Measurements from ENCODE around the gene SLC35G2.

The SLC35G2 gene

GRCh38 chr3:136831461-136831860 is 12.5 kb downstream of the SLC35G2 start:
- Histone ChIP-seq H3K27ac (ENCODE audit: insufficient read depth in 1 of 2, low read depth in 1 of 2, low read length in 2 of 2, poor library complexity in 1 of 2, severe bottlenecking in 2 of 2) (no peak overlapping the region), H3K4me3 (ENCODE audit: control insufficient read depth in 1 of 7, extremely low read depth in 1 of 7, insufficient read depth in 4 of 7, low read depth in 2 of 7, low read length in 6 of 7) (no peak overlapping the region), H3K36me3 (ENCODE audit: control insufficient read depth in 4 of 4, insufficient read depth in 4 of 4, low read length in 3 of 4) (no peaks in the 10 kb centered on the region), H3K27me3 (replicated peaks in 2 of 5; ENCODE audit: control insufficient read depth in 4 of 5, insufficient read depth in 5 of 5, low read length in 4 of 5) (no peaks in the 10 kb centered on the region), H3K9me3 (ENCODE audit: control extremely low read depth in 1 of 5, control insufficient read depth in 4 of 5, insufficient read depth in 2 of 5, low read depth in 1 of 5, low read length in 4 of 5) (peaks cover 0 to under 1% (median 0%) of the 10 kb centered on the region in 5 experiments), H3K4me1 (ENCODE audit: control extremely low read depth in 1 of 4, control insufficient read depth in 4 of 4, insufficient read depth in 4 of 4, low read length in 3 of 4) (peaks cover 6 to 23% (median 14%) of the 10 kb centered on the region in 4 experiments)
- no CpG with 5 or more reads among the region's 1 CpG for whole genome bisulfite sequencing (ENCODE audit: insufficient coverage)
- DNase-seq, result no peak
- ChIA-PET POLR2A (no interaction called here), CTCF (interaction anchor here (0.7 to 1.4 kb wide), 3 partner anchors 8 to 79 kb away, joined by 3 to 4 read pairs (median 3); partner anchors contain the start of gene STAG1)

GRCh38 chr3:136835089-136835812 is 16.3 kb downstream of the SLC35G2 start:
- H3K27me3 ChIP-seq (replicated peaks in 2 of 5; ENCODE audit: control insufficient read depth in 4 of 5, insufficient read depth in 5 of 5, low read length in 4 of 5), result no peaks in the 10 kb centered on the region
- peaks cover 0 to 4% (median 0%) of the 10 kb centered on the region in 4 experiments for H3K36me3 ChIP-seq (ENCODE audit: control insufficient read depth in 4 of 4, insufficient read depth in 4 of 4, low read length in 3 of 4)
- ChIA-PET CTCF (interaction anchor here (1.2 kb wide), 1 partner anchor 16 kb away, joined by 3 read pairs; the partner anchor contains the start of gene SLC35G2), POLR2A (no interaction called here)
- H3K9me3 ChIP-seq (ENCODE audit: control extremely low read depth in 1 of 5, control insufficient read depth in 4 of 5, insufficient read depth in 2 of 5, low read depth in 1 of 5, low read length in 4 of 5), result no peaks in the 10 kb centered on the region
- H3K4me1 ChIP-seq (ENCODE audit: control extremely low read depth in 1 of 4, control insufficient read depth in 4 of 4, insufficient read depth in 4 of 4, low read length in 3 of 4), result peaks cover 18 to 56% (median 47%) of the 10 kb centered on the region in 4 experiments
- WGBS (ENCODE audit: insufficient coverage), result no CpG with 5 or more reads among the region's 1 CpG
- peak overlapping the region in 1 of 2 experiments; percentile 55 for H3K27ac ChIP-seq (ENCODE audit: insufficient read depth in 1 of 2, low read depth in 1 of 2, low read length in 2 of 2, poor library complexity in 1 of 2, severe bottlenecking in 2 of 2)
- peak in 2 of 3 donors; percentile 39 to 63 for DNase-seq
- peak overlapping the region in 1 of 7 experiments; percentile 7 for H3K4me3 ChIP-seq (ENCODE audit: control insufficient read depth in 1 of 7, extremely low read depth in 1 of 7, insufficient read depth in 4 of 7, low read depth in 2 of 7, low read length in 6 of 7)

GRCh38 chr3:136835813-136836510 is 17.0 kb downstream of the SLC35G2 start:
- CTCF ChIA-PET, result interaction anchor here (1.2 to 9.0 kb wide), 2 partner anchors 17 to 25 kb away, joined by 3 to 56 read pairs; partner anchors contain the start of genes NCK1 and SLC35G2

DNA sequence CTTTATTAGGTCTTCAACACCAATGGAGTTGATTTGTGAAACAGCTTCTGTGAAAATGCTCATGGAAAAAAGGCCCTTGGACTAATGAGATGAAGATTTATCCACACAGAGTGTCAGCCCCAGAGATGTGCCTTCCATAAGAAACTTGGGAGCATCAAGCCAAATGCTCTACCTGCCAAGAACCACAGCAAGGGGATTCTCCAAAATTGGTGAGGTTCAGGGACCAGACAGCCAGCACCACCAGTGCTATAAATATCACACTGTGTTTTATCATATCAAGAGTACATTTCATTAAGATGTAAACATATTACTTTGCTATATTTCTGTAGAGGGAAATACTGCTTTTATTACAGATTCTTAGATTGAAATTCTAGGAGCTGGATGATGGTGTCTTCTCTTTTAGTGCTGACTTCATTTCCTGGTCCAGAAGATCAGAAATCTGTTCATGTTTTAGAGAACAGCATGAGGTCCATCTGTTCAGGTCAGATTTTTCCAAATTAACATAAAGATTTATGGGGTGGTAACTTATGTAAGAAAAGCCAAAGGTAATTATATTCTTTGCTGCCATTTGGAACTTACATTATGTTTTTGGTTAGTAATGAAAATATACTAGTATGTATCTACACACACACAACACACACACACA is 17.7 kb downstream of the SLC35G2 start:
- POLR2A ChIA-PET, result no interaction called here

More at GRCh38 chr3:136835813-136836510, 17.0 kb downstream of the SLC35G2 start:
- no peaks in the 10 kb centered on the region for H3K27me3 ChIP-seq (replicated peaks in 2 of 5; ENCODE audit: control insufficient read depth in 4 of 5, insufficient read depth in 5 of 5, low read length in 4 of 5)
- H3K4me3 ChIP-seq (ENCODE audit: control insufficient read depth in 1 of 7, extremely low read depth in 1 of 7, insufficient read depth in 4 of 7, low read depth in 2 of 7, low read length in 6 of 7), result no peak overlapping the region
- H3K36me3 ChIP-seq (ENCODE audit: control insufficient read depth in 4 of 4, insufficient read depth in 4 of 4, low read length in 3 of 4), result peaks cover 0 to 5% (median 0%) of the 10 kb centered on the region in 4 experiments
- H3K9me3 ChIP-seq (ENCODE audit: control extremely low read depth in 1 of 5, control insufficient read depth in 4 of 5, insufficient read depth in 2 of 5, low read depth in 1 of 5, low read length in 4 of 5), result no peaks in the 10 kb centered on the region
- 22% methylated on average over 1 of the region's 3 CpGs for whole genome bisulfite sequencing (ENCODE audit: insufficient coverage)
- H3K27ac ChIP-seq (ENCODE audit: insufficient read depth in 1 of 2, low read depth in 1 of 2, low read length in 2 of 2, poor library complexity in 1 of 2, severe bottlenecking in 2 of 2), result peak overlapping the region in 1 of 2 experiments; percentile 55
- no peak for DNase-seq
- H3K4me1 ChIP-seq (ENCODE audit: control extremely low read depth in 1 of 4, control insufficient read depth in 4 of 4, insufficient read depth in 4 of 4, low read length in 3 of 4), result peaks cover 20 to 60% (median 50%) of the 10 kb centered on the region in 4 experiments
- POLR2A ChIA-PET, result no interaction called here

GRCh38 chr3:136838641-136839555 is 20.0 kb downstream of the SLC35G2 start:
- Histone ChIP-seq H3K36me3 (ENCODE audit: control insufficient read depth in 4 of 4, insufficient read depth in 4 of 4, low read length in 3 of 4) (peaks cover 0 to 16% (median under 1%) of the 10 kb centered on the region in 4 experiments), H3K27me3 (replicated peaks in 2 of 5; ENCODE audit: control insufficient read depth in 4 of 5, insufficient read depth in 5 of 5, low read length in 4 of 5) (no peaks in the 10 kb centered on the region), H3K27ac (ENCODE audit: insufficient read depth in 1 of 2, low read depth in 1 of 2, low read length in 2 of 2, poor library complexity in 1 of 2, severe bottlenecking in 2 of 2) (peak overlapping the region; percentile 62 to 83), H3K4me3 (ENCODE audit: control insufficient read depth in 1 of 7, extremely low read depth in 1 of 7, insufficient read depth in 4 of 7, low read depth in 2 of 7, low read length in 6 of 7) (peak overlapping the region in 3 of 7 experiments; percentile 16 to 40 (median 28)), H3K9me3 (ENCODE audit: control extremely low read depth in 1 of 5, control insufficient read depth in 4 of 5, insufficient read depth in 2 of 5, low read depth in 1 of 5, low read length in 4 of 5) (no peaks in the 10 kb centered on the region), H3K4me1 (ENCODE audit: control extremely low read depth in 1 of 4, control insufficient read depth in 4 of 4, insufficient read depth in 4 of 4, low read length in 3 of 4) (peaks cover 20 to 63% (median 50%) of the 10 kb centered on the region in 4 experiments)
- ChIA-PET POLR2A (interaction anchor here (0.7 to 1.8 kb wide), 6 partner anchors 10 to 87 kb away, joined by 3 to 10 read pairs (median 8); partner anchors contain the start of genes NCK1 and STAG1), CTCF (interaction anchor here (0.6 to 9.0 kb wide), 10 partner anchors 7 to 829 kb away, joined by 3 to 56 read pairs (median 4); partner anchors contain the start of gene NCK1)
- WGBS (ENCODE audit: insufficient coverage), result no CpG with 5 or more reads among the region's 1 CpG
- DNase-seq, result peak; percentile 73 to 93 (median 91)

More for the DNA sequence above, 17.7 kb downstream of the SLC35G2 start:
- Histone ChIP-seq H3K4me1 (ENCODE audit: control extremely low read depth in 1 of 4, control insufficient read depth in 4 of 4, insufficient read depth in 4 of 4, low read length in 3 of 4) (peaks cover 20 to 63% (median 50%) of the 10 kb centered on the region in 4 experiments), H3K36me3 (ENCODE audit: control insufficient read depth in 4 of 4, insufficient read depth in 4 of 4, low read length in 3 of 4) (peaks cover 0 to 9% (median 0%) of the 10 kb centered on the region in 4 experiments), H3K27ac (ENCODE audit: insufficient read depth in 1 of 2, low read depth in 1 of 2, low read length in 2 of 2, poor library complexity in 1 of 2, severe bottlenecking in 2 of 2) (peak overlapping the region in 1 of 2 experiments; percentile 46), H3K9me3 (ENCODE audit: control extremely low read depth in 1 of 5, control insufficient read depth in 4 of 5, insufficient read depth in 2 of 5, low read depth in 1 of 5, low read length in 4 of 5) (no peaks in the 10 kb centered on the region), H3K27me3 (replicated peaks in 2 of 5; ENCODE audit: control insufficient read depth in 4 of 5, insufficient read depth in 5 of 5, low read length in 4 of 5) (no peaks in the 10 kb centered on the region), H3K4me3 (ENCODE audit: control insufficient read depth in 1 of 7, extremely low read depth in 1 of 7, insufficient read depth in 4 of 7, low read depth in 2 of 7, low read length in 6 of 7) (peak overlapping the region in 1 of 7 experiments; percentile 24)
- DNase-seq, result no peak
- CTCF ChIA-PET, result interaction anchor here (1.2 to 9.0 kb wide), 2 partner anchors 18 to 24 kb away, joined by 3 to 56 read pairs; partner anchors contain the start of genes NCK1 and SLC35G2

GRCh38 chr3:136839556-136839931 is 20.6 kb downstream of the SLC35G2 start:
- Histone ChIP-seq H3K4me1 (ENCODE audit: control extremely low read depth in 1 of 4, control insufficient read depth in 4 of 4, insufficient read depth in 4 of 4, low read length in 3 of 4) (peaks cover 20 to 59% (median 50%) of the 10 kb centered on the region in 4 experiments), H3K4me3 (ENCODE audit: control insufficient read depth in 1 of 7, extremely low read depth in 1 of 7, insufficient read depth in 4 of 7, low read depth in 2 of 7, low read length in 6 of 7) (peak overlapping the region in 1 of 7 experiments; percentile 6), H3K27ac (ENCODE audit: insufficient read depth in 1 of 2, low read depth in 1 of 2, low read length in 2 of 2, poor library complexity in 1 of 2, severe bottlenecking in 2 of 2) (peak overlapping the region; percentile 30 to 83), H3K9me3 (ENCODE audit: control extremely low read depth in 1 of 5, control insufficient read depth in 4 of 5, insufficient read depth in 2 of 5, low read depth in 1 of 5, low read length in 4 of 5) (no peaks in the 10 kb centered on the region), H3K27me3 (replicated peaks in 2 of 5; ENCODE audit: control insufficient read depth in 4 of 5, insufficient read depth in 5 of 5, low read length in 4 of 5) (no peaks in the 10 kb centered on the region), H3K36me3 (ENCODE audit: control insufficient read depth in 4 of 4, insufficient read depth in 4 of 4, low read length in 3 of 4) (peaks cover 0 to 16% (median under 1%) of the 10 kb centered on the region in 4 experiments)
- POLR2A ChIA-PET, result interaction anchor here (0.7 to 1.8 kb wide), 5 partner anchors 11 to 87 kb away, joined by 3 to 10 read pairs (median 8); partner anchors contain the start of genes NCK1 and STAG1
- CTCF ChIA-PET, result interaction anchor here (0.6 to 9.0 kb wide), 8 partner anchors 8 to 45 kb away, joined by 3 to 56 read pairs (median 4); partner anchors contain the start of gene NCK1
- DNase-seq, result no peak
